Measurements from ENCODE around the gene FUT1. TPM values are rescaled to one million over a fixed set of nuclear protein-coding genes. Genes with fewer than 3 reads are reported as not detected.
A peak's percentile ranks its signal among the peaks of the same experiment; 100 is the strongest.

The FUT1 gene
- total RNA-seq, 2 experiments from 2014 or later = 0.03 TPM; not detected in 1

DNA sequence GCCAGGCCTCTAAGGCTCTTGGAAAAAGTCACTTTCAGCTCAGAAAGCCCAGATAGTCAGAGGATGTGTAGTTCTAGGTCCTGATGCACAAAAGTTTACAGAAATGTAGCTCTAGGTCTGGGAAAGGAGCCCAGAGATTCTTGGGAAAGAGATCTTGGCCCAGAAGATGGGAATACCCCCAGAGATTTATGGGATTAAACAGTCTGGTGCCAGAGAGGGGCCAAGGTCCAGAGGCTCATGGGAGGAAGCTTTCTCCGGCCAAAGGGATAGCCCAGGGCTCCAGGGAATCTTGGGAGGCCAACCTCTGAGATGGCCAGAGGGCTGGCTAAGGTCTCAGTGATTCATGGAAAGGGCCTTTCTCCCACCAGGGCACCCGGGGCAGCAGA, 43.2 kb upstream of the FUT1 start:
- Histone ChIP-seq H3K4me3 (ENCODE audit: low read depth, low read length, poor library complexity, severe bottlenecking) (no peak overlapping the region), H4K20me1 (ENCODE audit: insufficient read depth, low read length) (no peaks in the 10 kb centered on the region), H3K9me3 (ENCODE audit: low read length) (no peaks in the 10 kb centered on the region), H3K79me2 (ENCODE audit: insufficient read depth, low read depth, low read length) (no peaks in the 10 kb centered on the region), H3K9me2 (ENCODE audit: insufficient read depth, low read length) (no peaks in the 10 kb centered on the region), H3K4me1 (ENCODE audit: insufficient read depth, low read length, poor library complexity, severe bottlenecking) (peaks cover 5% of the 10 kb centered on the region), H3K27ac (ENCODE audit: low read depth, low read length, poor library complexity, severe bottlenecking) (no peak overlapping the region), H3K4me2 (ENCODE audit: low read length) (no peak overlapping the region), H2AFZ (ENCODE audit: low read length) (no peak overlapping the region), H3K36me3 (ENCODE audit: insufficient read depth, low read length) (no peaks in the 10 kb centered on the region)
- no peak for TF ChIP-seq CTCF (conservative IDR thresholded peaks at IDR 0.05; ENCODE audit: low read length)
- no peak for TF ChIP-seq EZH2phosphoT487 (IDR thresholded peaks at IDR 0.05; ENCODE audit: borderline replicate concordance, low read depth, low read length)
- BruUV-seq (replicated peaks) = no TSS peak
- intact Hi-C loops (cut with micrococcal nuclease; ENCODE audit: unreplicated experiment) = loop anchor here (1.0 to 2.0 kb wide), 2 partner anchors 40 to 175 kb away; no protein-coding TSS in a partner anchor
- ChIA-PET POLR2A (interaction anchor here (0.5 to 1.5 kb wide), 2 partner anchors 41 to 92 kb away, joined by 5 to 6 read pairs; partner anchors contain the start of gene HSD17B14), CTCF (ENCODE audit: unreplicated experiment) (interaction anchor here (0.6 to 1.1 kb wide), 3 partner anchors 16 to 174 kb away, joined by 3 to 5 read pairs (median 4); no protein-coding TSS in a partner anchor)
- no peak for DNase-seq (ENCODE audit: low spot score)

DNA sequence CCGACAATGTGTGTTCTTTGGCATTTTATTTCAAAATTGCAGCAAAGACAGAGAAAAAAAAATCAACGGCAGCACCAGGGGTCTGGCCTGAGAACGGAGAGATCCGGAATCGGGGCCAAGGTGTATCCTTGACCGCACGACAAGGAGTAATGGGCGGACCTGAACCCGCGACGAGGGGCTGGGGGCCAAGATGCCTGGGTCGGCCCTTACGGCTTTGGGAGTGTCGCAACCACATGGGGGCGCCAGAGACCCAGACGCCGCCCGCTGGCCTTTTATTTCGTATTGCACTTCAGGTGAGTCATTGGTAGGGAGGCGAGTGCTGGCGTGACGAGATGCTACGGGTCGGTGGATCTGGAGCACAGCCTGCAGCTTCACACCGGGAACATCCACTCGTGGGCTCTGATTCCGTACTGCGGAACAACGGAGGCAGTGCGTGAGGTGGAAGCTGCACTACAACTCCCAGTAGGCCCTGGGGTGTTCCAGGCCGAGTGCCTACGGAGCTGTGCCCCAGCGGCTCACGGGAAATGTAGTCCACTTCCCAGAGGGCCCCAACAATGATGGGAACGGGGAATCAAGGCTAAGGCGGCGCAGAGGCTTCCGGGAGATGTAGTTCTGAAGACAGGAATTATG, 42.7 kb upstream of the FUT1 start:
- CTCF ChIA-PET (ENCODE audit: unreplicated experiment) = interaction anchor here (0.6 to 1.1 kb wide), 3 partner anchors 16 to 174 kb away, joined by 3 to 5 read pairs (median 4); no protein-coding TSS in a partner anchor
- intact Hi-C loops (cut with micrococcal nuclease; ENCODE audit: unreplicated experiment) = loop anchor here (1.0 to 2.0 kb wide), 2 partner anchors 40 to 176 kb away; no protein-coding TSS in a partner anchor

More for the DNA sequence above, 42.7 kb upstream of the FUT1 start:
- BruUV-seq (replicated peaks) = no TSS peak
- Histone ChIP-seq H3K79me2 (ENCODE audit: insufficient read depth, low read depth, low read length) (no peaks in the 10 kb centered on the region), H3K4me2 (ENCODE audit: low read length) (peak overlapping the region; percentile 65), H2AFZ (ENCODE audit: low read length) (peak overlapping the region; percentile 28; the same call in 1 of the 2 replicates), H3K4me3 (ENCODE audit: low read depth, low read length, poor library complexity, severe bottlenecking) (peak overlapping the region; percentile 68), H3K27ac (ENCODE audit: low read depth, low read length, poor library complexity, severe bottlenecking) (no peak overlapping the region), H4K20me1 (ENCODE audit: insufficient read depth, low read length) (no peaks in the 10 kb centered on the region), H3K9me3 (ENCODE audit: low read length) (no peaks in the 10 kb centered on the region), H3K4me1 (ENCODE audit: insufficient read depth, low read length, poor library complexity, severe bottlenecking) (peaks cover 5% of the 10 kb centered on the region), H3K36me3 (ENCODE audit: insufficient read depth, low read length) (no peaks in the 10 kb centered on the region), H3K9me2 (ENCODE audit: insufficient read depth, low read length) (no peaks in the 10 kb centered on the region)
- peak; percentile 93 for DNase-seq (ENCODE audit: low spot score)
- POLR2A ChIA-PET = interaction anchor here (0.5 to 1.5 kb wide), 3 partner anchors 41 to 236 kb away, joined by 3 to 6 read pairs (median 5); partner anchors contain the start of genes CGB2 and HSD17B14
- peak; percentile 99 for TF ChIP-seq CTCF (conservative IDR thresholded peaks at IDR 0.05; ENCODE audit: low read length)
- TF ChIP-seq EZH2phosphoT487 (IDR thresholded peaks at IDR 0.05; ENCODE audit: borderline replicate concordance, low read depth, low read length) = no peak
